ENCODE measurements around the gene SPTB.
A peak's percentile ranks its signal among the peaks of the same experiment; 100 is the strongest.

SPTB gene

GRCh38 chr14:64704143-64704742 lies 175.5 kb downstream of the SPTB start, which contains the start of gene PLEKHG3:
Gene PLEKHG3 (plus strand): TSS chr14:64704424. CDS start chr14:64727632, 23,208 bp downstream.
- DNase-seq (ENCODE audit: low read depth), result no peak
- H3K4me3 ChIP-seq (ENCODE audit: low read length), result peak within 1 kb of the TSS; percentile 75
- TF ChIP-seq CTCF (conservative IDR thresholded peaks at IDR 0.05; ENCODE audit: low read depth, low read length), result no peak

DNA sequence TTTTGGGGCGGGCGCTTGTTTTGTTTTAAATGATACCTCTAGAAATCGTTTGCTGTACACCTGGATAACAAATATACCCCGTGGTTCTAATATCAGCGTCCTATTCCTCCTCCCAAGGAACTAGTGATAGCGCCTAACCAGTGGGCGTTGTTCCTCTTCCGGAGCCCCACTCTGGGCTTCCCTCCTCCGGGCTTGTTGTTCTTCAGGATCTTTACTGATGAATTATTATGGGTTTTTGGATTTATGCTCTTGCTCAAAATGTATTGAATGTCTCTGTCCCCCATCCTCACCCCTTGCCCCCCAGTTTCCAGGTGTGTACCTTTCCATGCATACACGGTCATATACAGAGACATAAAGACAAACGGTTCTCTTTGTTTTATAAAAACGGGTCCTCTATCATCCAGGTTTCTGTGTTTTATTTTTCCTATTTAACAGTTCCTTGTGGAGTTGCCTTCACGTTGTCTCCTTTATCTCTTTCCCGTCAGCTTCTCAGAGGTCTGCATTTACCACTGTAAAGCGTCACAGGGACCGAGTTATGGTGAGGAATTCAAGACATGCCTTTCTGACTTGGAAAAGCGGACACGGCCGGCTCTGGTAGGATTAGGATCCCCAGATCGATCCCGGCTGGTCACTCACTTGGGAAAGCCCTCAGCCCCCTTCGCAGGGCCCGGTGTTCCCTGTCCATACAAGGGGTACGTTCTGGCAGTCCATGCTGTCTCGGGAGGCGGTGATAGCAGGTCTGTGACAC lies 176.1 kb downstream of the SPTB start:
- DNase-seq (ENCODE audit: low read depth), result no peak
- peak overlapping the region; percentile 75 for H3K4me3 ChIP-seq (ENCODE audit: low read length)
- no peak for TF ChIP-seq CTCF (conservative IDR thresholded peaks at IDR 0.05; ENCODE audit: low read depth, low read length)

GRCh38 chr14:64702493-64703394 lies 177.0 kb downstream of the SPTB start:
- no peak for TF ChIP-seq CTCF (conservative IDR thresholded peaks at IDR 0.05; ENCODE audit: low read depth, low read length)
- no peak for DNase-seq (ENCODE audit: low read depth)
- H3K4me3 ChIP-seq (ENCODE audit: low read length), result no peak overlapping the region

DNA sequence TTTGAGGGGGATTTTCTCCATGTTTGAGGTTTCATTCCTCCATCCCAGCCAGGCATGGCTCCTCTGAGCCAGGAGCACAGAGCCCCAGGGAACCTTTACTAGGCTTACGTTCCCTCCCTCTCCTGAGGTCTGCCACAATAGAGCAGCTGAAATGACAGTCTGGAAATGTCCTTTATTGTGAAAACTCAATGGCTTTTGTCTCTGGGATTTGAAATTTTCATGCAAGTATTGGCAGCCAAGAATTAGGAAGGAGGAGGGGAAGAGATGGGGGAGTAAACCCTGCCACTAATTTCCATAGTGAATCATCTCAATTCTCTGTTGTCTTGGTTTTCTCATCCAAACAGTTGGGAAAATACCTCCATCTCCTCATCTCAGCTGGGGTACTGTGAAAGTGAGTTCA lies 178.0 kb downstream of the SPTB start:
- no peak for DNase-seq (ENCODE audit: low read depth)
- no peak for TF ChIP-seq CTCF (conservative IDR thresholded peaks at IDR 0.05; ENCODE audit: low read depth, low read length)
- no peak overlapping the region for H3K4me3 ChIP-seq (ENCODE audit: low read length)

- TF ChIP-seq CTCF (conservative IDR thresholded peaks at IDR 0.05; ENCODE audit: low read depth, low read length), result no peak
- no peak overlapping the region for H3K4me3 ChIP-seq (ENCODE audit: low read length)
- no peak for DNase-seq (ENCODE audit: low read depth)
Measured at GRCh38 chr14:64700894-64701293, 178.8 kb downstream of the SPTB start.

DNA sequence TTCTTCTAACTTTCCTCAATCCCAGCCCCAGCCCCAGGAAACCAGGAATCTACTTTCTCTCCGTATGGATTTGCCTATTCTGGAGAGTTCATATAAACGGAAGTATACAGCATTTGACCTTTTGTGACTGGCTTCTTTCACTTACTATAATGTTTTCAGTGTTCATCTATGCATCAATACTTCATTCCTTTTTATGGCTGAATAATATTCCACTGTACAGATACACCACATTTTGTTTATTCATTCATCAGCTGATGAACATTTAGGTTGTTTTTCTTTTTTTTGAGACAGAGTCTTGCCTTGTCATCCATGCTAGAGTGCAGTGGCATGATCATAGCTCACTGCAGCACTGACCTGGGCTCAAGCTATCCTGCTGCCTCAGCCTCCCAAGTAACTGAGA lies 179.4 kb downstream of the SPTB start:
- no peak for TF ChIP-seq CTCF (conservative IDR thresholded peaks at IDR 0.05; ENCODE audit: low read depth, low read length)
- H3K4me3 ChIP-seq (ENCODE audit: low read length), result no peak overlapping the region
- no peak for DNase-seq (ENCODE audit: low read depth)

Measured in retinal pigment epithelial cell (primary cell).